Activated CD8-positive, alpha-beta memory T cell treated with anti-CD3 and anti-CD28 coated beads, Interleukin-2, amount 50 U/mL, for 4 hours (primary cell): ENCODE data around the gene KRT20.
"Not testable (repeated sequence)": the region's sequence is repeated elsewhere in the genome, so short reads cannot be mapped to it uniquely, and the experiment has no call there.

Experiments used
- DNase-seq: peaks from one replicate; pipeline ENCODE4 v3.0.0-alpha.2; 2020

KRT20 gene

DNA sequence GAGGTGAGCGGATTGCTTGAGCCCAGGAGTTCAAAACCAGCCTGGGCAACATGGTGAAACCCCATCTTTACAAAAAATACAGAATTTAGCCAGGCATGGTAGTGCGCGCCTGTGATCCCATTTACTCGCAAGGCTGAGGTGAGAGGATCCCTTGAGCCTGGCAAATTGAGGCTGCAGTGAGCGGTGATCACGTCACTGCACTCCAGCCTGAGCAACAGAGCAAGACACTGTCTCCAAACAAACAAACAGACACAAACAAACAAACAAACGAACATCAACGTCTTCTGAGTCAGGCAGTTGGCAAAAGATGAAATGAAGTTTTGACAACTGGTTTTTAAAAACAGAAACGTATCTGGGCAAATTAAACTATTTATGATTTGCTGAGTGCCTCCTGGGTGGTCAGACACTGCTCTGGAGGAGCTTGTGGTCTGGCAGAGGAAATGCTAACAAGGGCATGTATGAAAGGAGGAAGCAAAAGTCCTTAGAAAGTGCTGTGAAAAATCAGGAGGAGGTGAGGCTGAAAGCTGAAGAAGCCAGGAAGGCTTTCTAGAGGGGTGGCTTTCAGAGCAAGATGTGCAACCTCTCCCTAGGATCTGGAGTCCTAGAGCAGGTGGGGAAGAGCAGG lies 10.2 kb upstream of the KRT20 start:
- DNase-seq: no peak

DNA sequence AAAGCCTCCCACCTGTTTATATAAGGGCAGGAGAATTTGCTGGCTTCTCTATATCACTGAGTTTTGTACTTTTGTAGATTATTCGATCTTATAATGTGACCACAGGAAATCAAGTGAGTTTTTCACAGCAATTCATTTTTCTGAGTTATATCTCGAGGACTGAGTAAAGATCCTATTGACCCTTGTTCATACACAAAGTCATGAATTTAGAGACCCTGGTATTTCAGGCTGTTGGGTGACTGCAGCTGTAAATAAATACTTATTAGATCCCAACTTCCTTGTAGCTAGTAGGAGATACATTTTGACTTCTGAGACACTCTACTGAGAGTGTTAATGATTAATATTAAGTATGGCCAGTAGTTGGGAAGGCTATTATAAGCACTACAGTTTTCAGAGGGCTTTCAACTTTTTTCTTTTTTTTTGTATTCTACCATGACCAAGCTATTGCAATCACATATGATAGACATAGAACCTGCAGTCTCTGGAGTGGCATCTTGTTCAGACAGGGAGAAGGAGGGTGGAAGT lies 3.2 kb upstream of the KRT20 start:
- DNase-seq: no peak

DNA sequence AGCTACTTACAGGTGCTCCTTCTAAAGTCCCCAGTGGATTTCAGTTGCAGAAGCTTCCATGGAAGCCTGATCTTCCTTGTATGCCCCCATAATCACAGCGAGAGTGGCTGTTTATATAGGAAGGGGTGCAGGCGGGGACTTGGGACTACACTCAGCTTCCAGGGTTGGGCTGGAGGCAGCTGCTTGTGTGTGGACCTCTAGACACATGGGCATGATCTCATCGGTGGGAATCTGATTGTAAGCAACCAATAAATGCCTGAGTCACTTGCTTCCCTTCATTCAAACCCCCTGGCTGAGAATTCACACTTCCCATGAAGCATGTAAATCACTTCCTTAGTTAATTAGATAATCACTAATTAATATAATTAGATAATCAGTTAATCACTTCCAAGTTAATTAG lies 1.0 kb upstream of the KRT20 start:
- no peak for DNase-seq

DNA sequence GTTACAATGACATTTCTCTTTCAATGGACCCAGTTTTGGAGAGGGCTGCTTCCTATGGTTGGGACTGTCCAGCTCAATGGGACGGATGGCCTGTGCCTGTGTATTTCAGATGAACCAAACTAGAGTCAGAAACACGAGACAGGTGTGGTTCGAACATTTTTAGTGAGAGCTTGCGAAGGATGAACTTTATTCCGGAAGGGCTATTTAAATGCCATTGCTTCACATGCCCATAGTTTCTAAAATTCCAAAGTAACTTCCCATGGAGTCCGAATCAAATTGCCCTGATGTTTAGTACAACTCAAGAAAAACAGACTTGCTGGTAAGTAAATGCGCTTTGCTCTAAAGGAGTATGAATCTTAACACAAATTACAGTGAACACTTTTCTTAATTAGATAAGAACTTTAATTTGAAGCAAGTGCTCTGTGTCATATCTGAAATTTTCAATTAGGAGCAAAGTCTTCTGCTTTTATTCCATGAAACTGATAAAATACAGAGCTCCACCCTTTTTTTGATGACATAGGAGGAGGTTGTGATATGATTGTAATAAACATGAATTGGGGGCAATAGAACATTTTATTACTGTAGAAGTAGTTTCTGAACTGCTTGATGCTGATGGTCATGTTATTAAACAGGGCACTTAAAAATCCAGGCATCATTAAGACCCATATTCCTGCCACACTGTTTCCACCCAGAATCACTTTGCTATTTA lies 1.3 kb downstream of the KRT20 start:
- no peak for DNase-seq

DNA sequence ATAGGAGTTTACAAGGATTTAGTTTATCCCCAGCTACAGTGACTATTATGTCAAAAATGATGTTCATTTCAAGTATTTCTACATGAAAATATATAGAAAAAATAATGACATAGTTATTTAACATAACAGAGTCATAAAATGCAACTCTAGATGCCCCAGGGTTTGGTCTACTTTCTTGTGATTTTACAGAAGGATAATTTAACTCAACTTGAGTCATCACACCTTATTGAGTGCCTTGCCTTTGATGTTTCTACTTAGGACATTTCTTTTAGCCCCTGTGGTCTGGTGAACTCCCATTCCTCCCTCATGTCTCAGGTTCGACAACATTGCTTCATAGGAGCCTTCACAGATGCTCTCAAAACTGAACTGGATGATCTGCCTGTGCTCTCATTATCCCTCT lies 2.0 kb downstream of the KRT20 start:
- no peak for DNase-seq

DNA sequence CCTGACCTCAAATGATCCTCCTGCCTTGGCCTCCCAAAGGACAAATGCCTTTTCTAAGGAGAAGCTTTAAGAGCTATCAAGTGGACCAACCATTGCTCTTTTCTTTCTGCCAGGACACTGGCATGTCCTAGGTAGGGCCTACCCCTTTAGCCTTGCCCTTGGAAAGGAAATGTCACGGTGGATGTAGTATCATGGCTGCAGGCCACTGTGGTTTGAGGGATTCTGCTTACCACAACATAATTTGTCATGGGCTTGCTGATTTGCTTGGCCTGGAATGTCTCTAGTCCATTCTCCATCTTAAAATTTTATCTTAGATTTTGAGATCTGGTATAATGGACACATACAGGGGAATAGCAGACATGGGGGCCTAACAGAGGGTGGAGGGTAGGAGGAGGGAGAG lies 6.0 kb downstream of the KRT20 start:
- DNase-seq: no peak

DNA sequence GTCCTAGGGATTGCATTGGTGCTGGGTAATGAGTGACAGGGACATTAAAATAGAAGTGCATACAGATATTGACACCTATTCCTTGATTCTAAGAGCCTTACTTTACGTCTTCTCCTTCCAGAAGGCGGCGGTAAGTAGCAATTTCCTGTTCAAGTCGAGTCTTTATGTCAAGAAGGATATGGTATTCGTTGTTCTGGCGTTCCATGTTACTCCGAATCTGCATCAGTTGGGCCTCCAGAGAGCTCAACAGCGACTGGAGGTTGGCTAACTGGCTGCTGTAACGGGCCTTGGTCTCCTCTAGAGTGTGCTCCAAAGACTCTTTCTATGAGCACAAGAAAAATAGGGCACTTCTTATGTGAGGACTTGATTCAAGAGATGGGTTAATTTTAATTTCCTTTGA lies 7.0 kb downstream of the KRT20 start:
- DNase-seq: no peak

DNA sequence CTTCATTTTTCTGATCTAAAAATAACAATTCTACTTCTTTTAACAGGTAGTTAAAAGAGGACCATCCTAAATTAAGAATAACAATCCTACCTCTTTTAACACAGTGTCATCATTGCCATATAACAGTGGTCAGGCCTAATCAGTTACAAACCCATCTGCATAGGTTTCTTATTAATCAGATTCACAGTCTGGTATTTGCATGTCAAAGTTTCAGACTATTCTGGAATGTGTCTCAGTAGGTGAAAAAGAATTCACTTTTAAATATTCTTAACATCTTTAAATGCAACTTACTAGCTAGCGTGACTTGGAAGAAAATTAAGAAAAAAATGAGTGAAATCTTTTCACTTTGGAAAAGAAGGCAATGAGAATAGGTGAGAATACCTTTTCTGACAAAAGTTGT lies 11.2 kb downstream of the KRT20 start:
- DNase-seq: no peak

DNA sequence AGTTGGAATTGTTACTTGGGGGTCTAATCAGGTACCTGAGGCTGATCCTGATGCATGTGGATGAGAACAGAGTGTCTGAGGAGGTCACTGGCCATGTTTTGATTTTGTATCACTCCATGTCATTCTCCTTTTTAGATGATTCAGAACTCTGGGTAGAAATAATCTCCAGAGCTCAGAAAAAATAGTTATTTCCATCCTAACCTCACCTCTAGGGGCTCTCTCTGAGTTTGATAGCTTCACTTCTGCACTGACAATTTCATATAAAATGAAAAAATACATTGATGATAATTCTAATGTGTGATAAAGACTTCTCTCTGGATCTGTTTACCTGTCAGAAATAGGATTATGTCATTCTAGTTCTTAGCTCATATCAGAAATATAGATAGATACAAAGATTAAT lies 11.8 kb downstream of the KRT20 start:
- no peak for DNase-seq

DNA sequence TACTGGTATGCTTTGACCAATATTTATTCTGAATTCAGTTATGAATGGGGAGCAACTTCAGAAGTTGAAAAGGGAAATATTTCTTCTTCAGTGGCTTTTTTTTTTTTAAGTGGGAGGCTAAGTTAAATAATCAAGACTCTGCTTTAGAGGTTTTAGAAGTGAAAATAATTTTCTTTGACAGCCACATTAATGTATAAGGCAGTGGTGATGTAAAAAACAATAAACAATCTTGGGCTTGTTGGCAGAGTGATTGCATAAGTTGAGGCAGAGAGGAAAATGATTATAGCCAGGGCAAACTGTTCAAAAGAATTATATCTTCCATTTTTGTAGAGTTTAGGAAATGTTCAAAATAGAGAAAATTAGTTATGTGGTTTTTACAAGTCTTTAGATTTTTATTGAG lies 12.6 kb downstream of the KRT20 start:
- DNase-seq: no peak

DNA sequence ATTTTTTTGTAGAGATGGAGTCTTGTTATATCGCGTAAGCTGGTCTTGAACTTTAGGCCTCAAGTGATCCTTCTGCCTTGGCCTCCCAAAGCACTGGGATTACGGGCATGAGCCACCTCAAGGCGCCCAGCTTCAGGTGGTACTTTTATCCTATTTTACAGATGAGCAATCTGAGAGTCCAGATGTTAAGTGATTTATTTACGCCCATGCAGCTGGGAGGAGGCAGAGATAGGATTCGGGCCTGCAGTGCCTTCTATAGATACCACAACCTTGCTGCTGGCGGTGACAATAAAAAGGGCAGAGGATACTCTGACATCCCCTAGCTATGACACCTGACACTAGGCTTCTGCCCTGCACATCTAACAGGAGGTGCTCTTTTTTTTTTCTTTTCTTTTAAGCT lies 13.7 kb downstream of the KRT20 start:
- no peak for DNase-seq

DNA sequence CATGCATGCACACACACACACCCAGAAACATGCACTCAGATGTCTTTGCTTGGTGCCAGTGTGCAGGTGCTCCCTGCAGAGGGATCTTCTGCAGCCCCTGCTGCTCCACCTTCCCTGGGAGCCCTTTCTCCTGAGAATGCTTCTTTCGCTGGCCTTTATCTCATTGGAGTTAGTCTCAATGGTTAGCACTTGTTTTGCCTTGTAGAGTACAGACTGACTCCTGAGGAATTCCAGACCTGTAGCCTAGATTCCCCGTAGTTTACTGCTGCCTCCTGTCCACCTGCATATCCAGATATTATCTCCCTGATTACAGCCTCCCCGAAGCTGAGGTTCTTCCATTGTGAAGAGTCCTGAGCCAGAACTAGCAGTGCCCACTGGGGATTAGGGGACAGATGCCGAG lies 14.9 kb downstream of the KRT20 start:
- no peak for DNase-seq

DNA sequence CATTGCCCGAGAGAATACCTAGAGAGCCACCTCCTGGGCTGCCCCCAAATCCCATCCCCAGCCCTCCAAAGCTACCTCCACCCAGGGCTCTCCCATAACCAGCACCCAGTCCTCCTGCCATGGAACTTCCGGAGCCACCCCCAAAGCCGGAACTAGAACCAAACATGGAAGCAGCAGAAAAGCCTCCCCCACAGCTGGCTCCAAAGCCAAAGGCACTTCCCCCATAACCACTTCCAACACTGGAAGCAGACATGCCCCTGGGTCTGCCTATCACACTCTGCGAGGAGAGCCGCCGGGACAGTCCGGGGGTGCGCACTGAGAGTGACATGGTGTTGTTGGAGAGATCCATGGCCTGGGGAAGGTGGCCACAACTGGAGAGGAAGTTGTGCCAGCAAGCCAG lies 18.2 kb downstream of the KRT20 start, which contains the start of gene KRT12:
Gene KRT12, minus strand, starts transcription at position 386 of the 400 bp plus-strand sequence. Its CDS starts 37 bp downstream, at position 349.
- DNase-seq: no peak

DNA sequence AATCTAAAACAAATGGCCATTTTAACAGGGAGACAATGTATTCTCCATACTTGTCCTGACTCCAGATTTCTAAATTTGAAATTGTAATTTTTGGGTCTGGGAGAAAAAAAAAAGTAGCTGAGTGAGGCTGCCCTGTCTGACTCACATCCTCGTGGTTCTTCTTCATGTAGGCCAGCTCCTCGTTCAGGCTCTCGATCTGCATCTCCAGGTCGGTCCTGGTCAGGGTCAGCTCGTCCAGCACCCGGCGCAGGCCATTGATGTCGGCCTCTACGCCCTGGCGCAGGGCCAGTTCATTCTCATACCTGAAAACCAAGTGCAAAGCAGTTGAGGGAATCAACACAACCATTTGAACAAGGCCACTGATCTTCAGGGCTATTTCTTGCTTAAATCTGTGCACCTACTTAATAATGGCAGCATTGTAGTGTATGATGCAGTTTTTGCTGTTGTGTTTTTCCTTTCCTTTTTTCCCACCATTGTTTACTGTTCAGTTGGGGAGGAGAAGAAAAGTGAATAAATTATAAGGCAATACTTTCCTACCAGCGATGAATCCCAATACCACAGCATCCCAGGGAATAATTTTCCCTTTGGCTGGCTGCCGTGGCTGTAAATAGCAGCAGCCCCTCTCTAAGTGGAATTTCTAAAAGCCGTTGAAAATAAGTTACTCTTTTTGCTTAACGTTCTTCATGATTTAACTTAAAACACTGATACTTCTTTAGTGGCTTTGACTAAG lies 20.2 kb downstream of the KRT20 start:
- DNase-seq: no peak

DNA sequence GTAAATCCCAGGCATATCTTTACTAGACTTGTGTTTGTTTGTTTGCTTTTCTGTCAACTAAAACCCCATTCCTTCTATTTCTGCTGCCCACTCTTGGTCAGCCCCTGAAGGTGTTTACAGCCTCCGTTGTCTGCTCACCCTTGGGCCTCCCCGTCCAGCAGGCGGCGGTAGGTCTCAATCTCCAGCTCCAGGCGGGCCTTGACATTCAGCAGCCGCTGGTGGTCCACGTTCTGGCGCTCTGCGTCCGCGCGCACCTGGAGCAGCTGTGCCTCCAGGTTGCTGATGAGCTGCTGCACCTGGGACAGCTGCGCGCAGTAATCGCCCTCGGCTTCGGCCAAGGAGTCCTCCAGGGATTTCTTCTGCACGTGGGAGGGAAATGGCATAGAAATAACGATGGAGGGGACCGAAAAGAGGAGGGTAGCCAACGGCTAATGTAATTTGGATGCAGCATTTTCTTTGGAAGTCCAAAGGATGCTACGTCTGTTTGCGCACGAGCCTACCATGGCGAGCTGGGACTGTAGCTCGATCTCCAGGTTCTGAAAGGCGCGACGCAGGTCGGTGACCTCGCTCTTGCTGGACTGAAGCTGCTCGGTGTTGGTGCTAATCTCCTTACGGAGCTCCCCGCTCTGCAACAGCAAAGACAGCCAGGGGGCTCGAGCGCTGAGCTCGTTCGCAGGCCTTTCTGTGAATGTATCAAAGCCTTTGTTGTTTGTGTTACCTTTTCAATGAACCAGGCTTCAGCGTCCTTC lies 21.9 kb downstream of the KRT20 start:
- no peak for DNase-seq

DNA sequence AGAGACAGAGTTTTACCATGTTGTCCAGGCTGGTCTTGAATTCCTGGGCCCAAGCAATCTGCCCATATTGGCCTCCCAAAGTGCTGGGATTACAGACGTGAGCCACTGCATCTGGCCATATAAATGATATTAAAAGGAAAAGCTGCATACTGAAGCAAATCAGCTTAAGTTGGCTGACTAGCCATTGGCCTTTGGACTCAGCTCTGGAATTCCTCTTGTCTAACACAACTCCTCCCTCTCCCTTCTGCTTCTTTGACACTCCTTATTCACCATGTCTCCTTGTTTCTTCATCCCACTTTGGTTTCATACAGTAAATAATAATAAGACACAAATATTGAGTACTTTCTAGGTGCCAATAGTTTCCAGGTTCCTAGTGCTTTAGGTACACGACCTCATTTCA lies 25.5 kb downstream of the KRT20 start:
- no peak for DNase-seq

DNA sequence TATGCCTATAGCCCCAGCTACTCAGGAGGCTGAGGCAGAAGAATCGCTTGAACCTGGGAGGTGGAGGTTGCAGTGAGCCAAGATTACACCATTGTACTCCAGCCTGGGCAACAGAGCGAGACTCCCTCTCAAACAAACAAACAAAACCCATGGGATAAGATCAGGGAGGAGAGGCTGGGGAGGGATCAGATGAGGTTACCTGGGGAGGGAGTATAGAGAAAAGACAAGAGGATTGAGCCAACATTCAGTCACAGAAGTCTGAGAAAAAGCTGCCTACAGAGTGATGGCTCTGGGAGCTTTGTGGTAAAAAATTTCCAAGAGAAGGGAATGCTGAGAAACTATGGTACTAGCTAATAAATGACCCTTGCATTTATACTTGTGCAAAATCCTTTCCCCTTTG lies 26.4 kb downstream of the KRT20 start:
- not testable (repeated sequence) for DNase-seq

DNA sequence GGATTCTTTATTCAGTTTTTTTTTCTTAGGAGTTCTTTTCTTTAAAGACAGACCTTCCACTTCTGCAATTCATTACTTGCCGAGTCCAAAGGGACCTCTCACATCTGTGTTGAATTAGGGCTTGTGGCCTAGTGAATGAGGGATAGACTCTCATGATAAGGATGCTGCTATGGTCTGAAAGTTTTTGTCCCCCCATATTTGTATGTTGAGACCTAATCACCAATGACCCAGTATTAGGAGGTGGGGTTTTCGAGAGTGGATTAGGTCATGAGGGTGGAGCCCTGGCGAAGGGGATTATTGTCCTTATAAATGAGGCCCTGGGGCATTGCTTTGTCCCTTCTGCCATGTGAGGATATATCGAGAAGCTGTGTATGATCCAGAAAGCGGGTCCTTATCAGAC lies 27.5 kb downstream of the KRT20 start:
- DNase-seq: no peak

DNA sequence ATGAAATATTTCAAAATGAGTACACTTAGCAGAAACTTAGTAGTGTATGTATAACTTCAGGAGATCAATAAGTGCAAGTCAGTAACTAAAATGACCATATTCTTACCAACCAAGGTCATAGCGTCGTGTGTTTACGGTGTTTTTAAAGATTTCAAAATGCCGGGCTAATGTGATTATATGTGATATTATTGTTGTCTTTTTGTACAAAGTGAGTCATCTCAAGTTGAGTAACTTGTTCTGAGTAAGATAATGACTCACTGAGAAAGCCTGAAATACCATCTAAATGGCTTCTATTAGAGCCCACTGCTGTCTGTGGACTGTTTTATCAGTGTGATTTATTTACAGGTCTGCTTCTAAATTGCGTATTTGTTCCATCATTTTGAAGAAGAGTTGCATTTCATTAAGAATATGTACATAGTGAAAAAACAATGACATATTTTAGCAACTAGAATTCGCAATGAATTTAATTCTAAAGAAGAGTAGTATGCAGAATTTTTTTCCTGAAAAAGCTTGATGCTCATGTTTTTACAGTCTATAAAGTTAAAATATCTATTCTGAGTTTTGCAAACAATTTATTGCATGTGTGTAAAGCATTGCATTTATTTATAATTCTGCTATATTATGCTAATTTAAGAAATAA lies 30.7 kb downstream of the KRT20 start:
- no peak for DNase-seq

DNA sequence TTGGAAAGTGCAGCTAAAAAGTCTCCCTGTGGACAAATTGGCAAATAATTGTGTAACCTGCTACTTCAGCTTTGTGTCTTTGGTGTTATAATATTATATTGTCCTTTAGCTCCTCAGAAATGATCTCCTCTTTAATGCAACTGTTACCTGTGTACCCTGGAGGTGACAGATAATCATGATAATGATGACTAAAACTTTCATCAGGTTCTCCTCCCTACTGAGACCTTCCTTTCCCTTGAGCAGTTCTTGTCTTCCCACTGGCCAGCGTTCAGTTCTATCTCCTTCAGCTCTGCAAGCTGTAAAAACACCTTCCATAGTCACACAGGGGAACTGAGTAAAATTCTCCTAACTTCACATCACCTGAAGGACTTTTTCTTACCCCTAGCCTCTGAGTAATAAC lies 32.7 kb downstream of the KRT20 start:
- DNase-seq: no peak

DNA sequence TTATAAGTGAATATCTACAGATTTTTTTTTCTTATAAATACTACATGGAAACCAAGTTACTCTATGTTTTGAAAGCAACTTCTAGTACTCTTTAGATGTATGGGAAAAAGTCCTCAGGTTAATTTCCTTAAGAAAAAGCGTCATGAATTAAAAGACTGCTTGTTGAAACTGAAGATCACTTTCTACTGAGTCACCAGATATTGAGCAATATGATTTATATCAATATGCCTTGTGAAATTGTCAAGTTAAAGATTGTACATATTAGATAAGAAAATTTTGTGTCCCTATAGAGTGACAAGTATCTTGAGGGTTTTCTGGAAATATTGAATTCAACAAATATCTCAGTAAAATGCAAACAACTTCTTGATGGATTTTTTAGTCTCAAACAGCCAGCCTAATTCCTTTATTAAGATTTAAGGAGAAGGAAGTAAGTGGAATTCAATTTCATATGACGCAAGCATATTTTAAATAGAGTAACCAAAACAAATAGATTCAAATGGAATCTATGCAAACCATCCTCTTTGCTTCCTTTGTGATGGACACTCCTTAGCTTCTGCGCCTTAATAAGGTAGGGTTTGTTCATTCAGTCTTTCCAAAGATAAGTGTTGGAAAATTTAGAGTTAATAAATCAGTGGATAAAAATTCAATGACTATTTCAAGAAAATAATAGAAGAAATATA lies 34.6 kb downstream of the KRT20 start:
- no peak for DNase-seq

DNA sequence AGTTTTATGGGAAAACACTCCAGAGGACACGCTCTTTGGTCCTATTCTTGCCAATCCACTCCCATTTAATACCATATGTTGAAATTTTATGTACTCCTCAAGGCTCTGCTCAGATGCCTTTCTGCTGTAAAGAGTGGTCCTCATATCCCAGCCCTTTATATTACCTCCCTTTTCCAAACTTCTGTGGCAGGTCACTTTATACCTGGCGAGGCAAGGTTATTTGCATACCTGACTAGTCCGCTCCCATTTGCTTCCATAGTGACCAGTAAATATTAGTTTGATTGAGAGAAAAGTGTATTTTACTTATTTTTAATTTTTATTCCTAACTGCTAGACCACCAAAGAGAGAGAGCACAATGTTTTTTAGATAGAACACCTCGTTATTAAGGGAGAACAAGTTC lies 35.3 kb downstream of the KRT20 start:
- no peak for DNase-seq
